HEK293 (cell line): ENCODE measurements around the gene PMM1.
A peak's percentile ranks its signal among the peaks of the same experiment; 100 is the strongest.
"Not testable (repeated sequence)": the region's sequence is repeated elsewhere in the genome, so short reads cannot be mapped to it uniquely, and the experiment has no call there.

Experiments used
- CTCF ChIA-PET: fragments of 350-600 bp; formaldehyde crosslinking; extraction: SDS; loops from one replicate; lab custom pipeline; 2021; ENCODE audit warnings: antibody characterized with exemption; lab: Yijun Ruan, JAX
- POLR2A ChIA-PET: fragments of 300-600 bp; formaldehyde crosslinking; extraction: SDS; loops from one replicate; lab custom pipeline; 2020; ENCODE audit warnings: antibody characterized with exemption, inconsistent platforms; lab: Yijun Ruan, JAX
- H3K27ac ChIP-seq: fragments of 200-500 bp; sonication (Bioruptor generic); 2 replicates; pipeline ENCODE4 v1.5.1; 2014; ENCODE audit warnings: low read depth, low read length, control low read depth, inconsistent platforms; ENCODE audit errors: extremely low read depth
- H3K36me3 ChIP-seq, 2 experiments: fragments of 200-500 bp in 1 of 2; sonication (Bioruptor generic) in 1 of 2; 1 replicate in 1 of 2; 2 replicates in 1 of 2; pipeline ENCODE4 v1.5.1; 2014 to 2017; ENCODE audit warnings: inconsistent platforms in 2 of 2, low read length in 2 of 2; ENCODE audit not compliant: control insufficient read depth in 2 of 2, insufficient read depth in 1 of 2
- H3K4me1 ChIP-seq: fragments of 200-500 bp; sonication (Bioruptor generic); 2 replicates; pipeline ENCODE4 v1.5.1; 2014; ENCODE audit warnings: mild to moderate bottlenecking, low read length, inconsistent platforms; ENCODE audit not compliant: control insufficient read depth, insufficient read depth
- H3K4me3 ChIP-seq: 2 replicates; pipeline ENCODE4 v1.5.1; 2011; ENCODE audit warnings: low read depth, mild to moderate bottlenecking, control low read depth, low read length, moderate library complexity
- H3K9me3 ChIP-seq: fragments of 200-500 bp; sonication (Bioruptor generic); 2 replicates; pipeline ENCODE4 v1.5.1; 2014; ENCODE audit warnings: low read depth, low read length, inconsistent platforms; ENCODE audit not compliant: control insufficient read depth, insufficient read depth
- GLI2 ChIP-seq: fragments of 450-650 bp; formaldehyde crosslinking; IDR thresholded peaks from 2 replicates; pipeline ENCODE4; 2017; ENCODE audit warnings: missing biosample characterization, missing genetic modification characterization, low read depth, borderline replicate concordance
- ZBTB17 ChIP-seq: fragments of 450-650 bp; formaldehyde crosslinking; IDR thresholded peaks from 2 replicates; pipeline ENCODE4 v1.5.1; 2016; ENCODE audit warnings: missing biosample characterization, missing genetic modification characterization
- ZEB2 ChIP-seq: fragments of 450-650 bp; formaldehyde crosslinking; IDR thresholded peaks from 2 replicates; pipeline ENCODE4 v1.5.1; 2016; ENCODE audit warnings: missing biosample characterization, missing genetic modification characterization
- ZNF2 ChIP-seq: fragments of 450-650 bp; formaldehyde crosslinking; IDR thresholded peaks from 2 replicates; pipeline ENCODE4 v1.5.1; 2016; ENCODE audit warnings: missing biosample characterization, missing genetic modification characterization
- ZNF548 ChIP-seq: fragments of 450-650 bp; formaldehyde crosslinking; IDR thresholded peaks from 2 replicates; pipeline ENCODE4 v1.5.1; 2016; ENCODE audit warnings: missing biosample characterization, missing genetic modification characterization
- ZNF837 ChIP-seq: fragments of 450-650 bp; formaldehyde crosslinking; IDR thresholded peaks from 2 replicates; pipeline ENCODE4 v1.5.1; 2016; ENCODE audit warnings: missing biosample characterization, missing genetic modification characterization
- TF ChIP-seq, protein P1 (sequence below): fragments of 450-650 bp; formaldehyde crosslinking; IDR thresholded peaks from 2 replicates; pipeline ENCODE4 v1.5.1; 2016; ENCODE audit warnings: missing biosample characterization, missing genetic modification characterization
- TF ChIP-seq, protein P2 (sequence below): IDR thresholded peaks from 2 replicates; pipeline ENCODE4 v1.6.1; 2011; ENCODE audit warnings: mild to moderate bottlenecking, low read depth, low read length, borderline replicate concordance
- TF ChIP-seq, protein P3 (sequence below): fragments of 450-650 bp; formaldehyde crosslinking; IDR thresholded peaks from 2 replicates; pipeline ENCODE4 v1.5.1; 2016; ENCODE audit warnings: missing biosample characterization, missing genetic modification characterization
- TF ChIP-seq, protein P4 (sequence below): fragments of 450-650 bp; formaldehyde crosslinking; IDR thresholded peaks from 2 replicates; pipeline ENCODE4 v1.5.1; 2016; ENCODE audit warnings: missing biosample characterization, missing genetic modification characterization, borderline replicate concordance
- TF ChIP-seq, protein P5 (sequence below): fragments of 450-650 bp; formaldehyde crosslinking; IDR thresholded peaks from 2 replicates; pipeline ENCODE4 v1.5.1; 2016; ENCODE audit warnings: missing biosample characterization, missing genetic modification characterization

Gene PMM1

DNA sequence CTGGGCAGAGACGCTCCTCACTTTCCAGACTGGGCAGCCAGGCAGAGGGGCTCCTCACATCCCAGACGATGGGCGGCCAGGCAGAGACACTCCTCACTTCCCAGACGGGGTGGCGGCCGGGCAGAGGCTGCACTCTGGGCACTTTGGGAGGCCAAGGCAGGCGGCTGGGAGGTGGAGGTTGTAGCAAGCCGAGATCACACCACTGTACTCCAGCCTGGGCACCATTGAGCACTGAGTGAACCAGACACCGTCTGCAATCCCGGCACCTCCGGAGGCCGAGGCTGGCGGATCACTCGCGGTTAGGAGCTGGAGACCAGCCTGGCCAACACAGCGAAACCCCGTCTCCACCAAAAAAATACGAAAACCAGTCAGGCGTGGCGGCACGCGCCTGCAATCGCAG lies 42.0 kb upstream of the PMM1 start:
- TF ChIP-seq, protein P1, sequence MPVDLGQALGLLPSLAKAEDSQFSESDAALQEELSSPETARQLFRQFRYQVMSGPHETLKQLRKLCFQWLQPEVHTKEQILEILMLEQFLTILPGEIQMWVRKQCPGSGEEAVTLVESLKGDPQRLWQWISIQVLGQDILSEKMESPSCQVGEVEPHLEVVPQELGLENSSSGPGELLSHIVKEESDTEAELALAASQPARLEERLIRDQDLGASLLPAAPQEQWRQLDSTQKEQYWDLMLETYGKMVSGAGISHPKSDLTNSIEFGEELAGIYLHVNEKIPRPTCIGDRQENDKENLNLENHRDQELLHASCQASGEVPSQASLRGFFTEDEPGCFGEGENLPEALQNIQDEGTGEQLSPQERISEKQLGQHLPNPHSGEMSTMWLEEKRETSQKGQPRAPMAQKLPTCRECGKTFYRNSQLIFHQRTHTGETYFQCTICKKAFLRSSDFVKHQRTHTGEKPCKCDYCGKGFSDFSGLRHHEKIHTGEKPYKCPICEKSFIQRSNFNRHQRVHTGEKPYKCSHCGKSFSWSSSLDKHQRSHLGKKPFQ (tag by site-specific recombination): peak; percentile 61; the same call in 1 of the 2 replicates
- peak; percentile 78 for TF ChIP-seq ZNF548 (tag by site-specific recombination)
- H3K9me3 ChIP-seq, H3K27ac ChIP-seq, H3K4me3 ChIP-seq, CTCF ChIA-PET, H3K4me1 ChIP-seq: not testable (repeated sequence)
- peaks cover 74 to 90% of the 10 kb centered on the region in 2 experiments for H3K36me3 ChIP-seq
- POLR2A ChIA-PET: interaction anchor here (2.9 kb wide), 1 partner anchor 10 kb away, joined by 11 read pairs; the partner anchor contains the start of genes DESI1 and XRCC6

DNA sequence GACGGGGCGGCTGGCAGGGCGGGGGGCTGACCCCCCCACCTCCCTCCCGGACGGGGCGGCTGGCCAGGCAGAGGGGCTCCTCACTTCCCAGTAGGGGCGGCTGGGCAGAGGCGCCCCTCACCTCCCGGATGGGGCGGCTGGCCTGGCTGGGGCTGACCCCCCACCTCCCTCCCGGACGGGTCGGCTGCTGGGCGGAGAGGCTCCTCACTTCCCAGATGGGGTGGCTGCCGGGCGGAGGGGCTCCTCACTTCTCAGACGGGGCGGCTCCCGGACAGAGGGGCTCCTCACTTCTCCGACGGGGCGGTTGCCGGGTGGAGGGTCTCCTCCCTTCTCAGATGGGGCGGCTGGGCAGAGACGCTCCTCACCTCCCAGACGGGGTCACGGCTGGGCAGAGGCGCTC lies 41.5 kb upstream of the PMM1 start:
- CTCF ChIA-PET, POLR2A ChIA-PET: not testable (repeated sequence)
- H3K36me3 ChIP-seq: peaks cover 74 to 89% of the 10 kb centered on the region in 2 experiments

DNA sequence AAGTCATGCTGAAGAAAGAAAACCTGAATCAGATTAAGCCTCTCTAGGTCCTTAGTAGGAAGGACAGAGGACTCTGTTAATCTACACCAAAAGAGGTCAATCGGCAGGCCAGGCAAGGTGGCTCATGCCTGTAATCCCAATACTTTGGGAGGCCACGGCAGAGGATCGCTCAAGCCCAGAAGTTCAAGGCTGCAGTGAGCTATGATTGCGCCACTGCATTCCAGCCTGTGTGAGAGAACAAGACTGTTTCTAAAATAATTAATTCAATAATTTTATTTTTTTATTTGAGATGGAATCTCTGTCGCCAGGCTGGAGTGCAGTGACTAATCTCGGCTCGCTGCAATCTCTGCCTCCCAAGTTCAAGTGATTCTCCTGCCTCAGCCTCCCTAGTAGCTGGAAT lies 35.9 kb upstream of the PMM1 start:
- POLR2A ChIA-PET: interaction anchor here (1.2 to 1.8 kb wide), 2 partner anchors 36 to 42 kb away, joined by 3 to 8 read pairs; partner anchors contain the start of gene PMM1
- no peaks in the 10 kb centered on the region for H3K9me3 ChIP-seq
- peaks cover 82% of the 10 kb centered on the region in 2 experiments for H3K36me3 ChIP-seq
- no peak overlapping the region for H3K4me3 ChIP-seq
- no peak overlapping the region for H3K27ac ChIP-seq
- TF ChIP-seq ZBTB17 (tag by site-specific recombination): no peak
- TF ChIP-seq, protein P2, sequence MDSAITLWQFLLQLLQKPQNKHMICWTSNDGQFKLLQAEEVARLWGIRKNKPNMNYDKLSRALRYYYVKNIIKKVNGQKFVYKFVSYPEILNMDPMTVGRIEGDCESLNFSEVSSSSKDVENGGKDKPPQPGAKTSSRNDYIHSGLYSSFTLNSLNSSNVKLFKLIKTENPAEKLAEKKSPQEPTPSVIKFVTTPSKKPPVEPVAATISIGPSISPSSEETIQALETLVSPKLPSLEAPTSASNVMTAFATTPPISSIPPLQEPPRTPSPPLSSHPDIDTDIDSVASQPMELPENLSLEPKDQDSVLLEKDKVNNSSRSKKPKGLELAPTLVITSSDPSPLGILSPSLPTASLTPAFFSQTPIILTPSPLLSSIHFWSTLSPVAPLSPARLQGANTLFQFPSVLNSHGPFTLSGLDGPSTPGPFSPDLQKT: no peak
- no peak for TF ChIP-seq ZEB2 (tag by site-specific recombination)
- TF ChIP-seq, protein P3, sequence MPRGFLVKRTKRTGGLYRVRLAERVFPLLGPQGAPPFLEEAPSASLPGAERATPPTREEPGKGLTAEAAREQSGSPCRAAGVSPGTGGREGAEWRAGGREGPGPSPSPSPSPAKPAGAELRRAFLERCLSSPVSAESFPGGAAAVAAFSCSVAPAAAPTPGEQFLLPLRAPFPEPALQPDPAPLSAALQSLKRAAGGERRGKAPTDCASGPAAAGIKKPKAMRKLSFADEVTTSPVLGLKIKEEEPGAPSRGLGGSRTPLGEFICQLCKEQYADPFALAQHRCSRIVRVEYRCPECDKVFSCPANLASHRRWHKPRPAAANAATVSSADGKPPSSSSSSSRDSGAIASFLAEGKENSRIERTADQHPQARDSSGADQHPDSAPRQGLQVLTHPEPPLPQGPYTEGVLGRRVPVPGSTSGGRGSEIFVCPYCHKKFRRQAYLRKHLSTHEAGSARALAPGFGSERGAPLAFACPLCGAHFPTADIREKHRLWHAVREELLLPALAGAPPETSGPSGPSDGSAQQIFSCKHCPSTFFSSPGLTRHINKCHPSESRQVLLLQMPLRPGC (tag by site-specific recombination): no peak
- TF ChIP-seq, protein P4, sequence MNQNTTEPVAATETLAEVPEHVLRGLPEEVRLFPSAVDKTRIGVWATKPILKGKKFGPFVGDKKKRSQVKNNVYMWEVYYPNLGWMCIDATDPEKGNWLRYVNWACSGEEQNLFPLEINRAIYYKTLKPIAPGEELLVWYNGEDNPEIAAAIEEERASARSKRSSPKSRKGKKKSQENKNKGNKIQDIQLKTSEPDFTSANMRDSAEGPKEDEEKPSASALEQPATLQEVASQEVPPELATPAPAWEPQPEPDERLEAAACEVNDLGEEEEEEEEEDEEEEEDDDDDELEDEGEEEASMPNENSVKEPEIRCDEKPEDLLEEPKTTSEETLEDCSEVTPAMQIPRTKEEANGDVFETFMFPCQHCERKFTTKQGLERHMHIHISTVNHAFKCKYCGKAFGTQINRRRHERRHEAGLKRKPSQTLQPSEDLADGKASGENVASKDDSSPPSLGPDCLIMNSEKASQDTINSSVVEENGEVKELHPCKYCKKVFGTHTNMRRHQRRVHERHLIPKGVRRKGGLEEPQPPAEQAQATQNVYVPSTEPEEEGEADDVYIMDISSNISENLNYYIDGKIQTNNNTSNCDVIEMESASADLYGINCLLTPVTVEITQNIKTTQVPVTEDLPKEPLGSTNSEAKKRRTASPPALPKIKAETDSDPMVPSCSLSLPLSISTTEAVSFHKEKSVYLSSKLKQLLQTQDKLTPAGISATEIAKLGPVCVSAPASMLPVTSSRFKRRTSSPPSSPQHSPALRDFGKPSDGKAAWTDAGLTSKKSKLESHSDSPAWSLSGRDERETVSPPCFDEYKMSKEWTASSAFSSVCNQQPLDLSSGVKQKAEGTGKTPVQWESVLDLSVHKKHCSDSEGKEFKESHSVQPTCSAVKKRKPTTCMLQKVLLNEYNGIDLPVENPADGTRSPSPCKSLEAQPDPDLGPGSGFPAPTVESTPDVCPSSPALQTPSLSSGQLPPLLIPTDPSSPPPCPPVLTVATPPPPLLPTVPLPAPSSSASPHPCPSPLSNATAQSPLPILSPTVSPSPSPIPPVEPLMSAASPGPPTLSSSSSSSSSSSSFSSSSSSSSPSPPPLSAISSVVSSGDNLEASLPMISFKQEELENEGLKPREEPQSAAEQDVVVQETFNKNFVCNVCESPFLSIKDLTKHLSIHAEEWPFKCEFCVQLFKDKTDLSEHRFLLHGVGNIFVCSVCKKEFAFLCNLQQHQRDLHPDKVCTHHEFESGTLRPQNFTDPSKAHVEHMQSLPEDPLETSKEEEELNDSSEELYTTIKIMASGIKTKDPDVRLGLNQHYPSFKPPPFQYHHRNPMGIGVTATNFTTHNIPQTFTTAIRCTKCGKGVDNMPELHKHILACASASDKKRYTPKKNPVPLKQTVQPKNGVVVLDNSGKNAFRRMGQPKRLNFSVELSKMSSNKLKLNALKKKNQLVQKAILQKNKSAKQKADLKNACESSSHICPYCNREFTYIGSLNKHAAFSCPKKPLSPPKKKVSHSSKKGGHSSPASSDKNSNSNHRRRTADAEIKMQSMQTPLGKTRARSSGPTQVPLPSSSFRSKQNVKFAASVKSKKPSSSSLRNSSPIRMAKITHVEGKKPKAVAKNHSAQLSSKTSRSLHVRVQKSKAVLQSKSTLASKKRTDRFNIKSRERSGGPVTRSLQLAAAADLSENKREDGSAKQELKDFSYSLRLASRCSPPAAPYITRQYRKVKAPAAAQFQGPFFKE: no peak
- no peak for TF ChIP-seq ZNF2 (tag by site-specific recombination)
- TF ChIP-seq GLI2: no peak
- TF ChIP-seq, protein P5, sequence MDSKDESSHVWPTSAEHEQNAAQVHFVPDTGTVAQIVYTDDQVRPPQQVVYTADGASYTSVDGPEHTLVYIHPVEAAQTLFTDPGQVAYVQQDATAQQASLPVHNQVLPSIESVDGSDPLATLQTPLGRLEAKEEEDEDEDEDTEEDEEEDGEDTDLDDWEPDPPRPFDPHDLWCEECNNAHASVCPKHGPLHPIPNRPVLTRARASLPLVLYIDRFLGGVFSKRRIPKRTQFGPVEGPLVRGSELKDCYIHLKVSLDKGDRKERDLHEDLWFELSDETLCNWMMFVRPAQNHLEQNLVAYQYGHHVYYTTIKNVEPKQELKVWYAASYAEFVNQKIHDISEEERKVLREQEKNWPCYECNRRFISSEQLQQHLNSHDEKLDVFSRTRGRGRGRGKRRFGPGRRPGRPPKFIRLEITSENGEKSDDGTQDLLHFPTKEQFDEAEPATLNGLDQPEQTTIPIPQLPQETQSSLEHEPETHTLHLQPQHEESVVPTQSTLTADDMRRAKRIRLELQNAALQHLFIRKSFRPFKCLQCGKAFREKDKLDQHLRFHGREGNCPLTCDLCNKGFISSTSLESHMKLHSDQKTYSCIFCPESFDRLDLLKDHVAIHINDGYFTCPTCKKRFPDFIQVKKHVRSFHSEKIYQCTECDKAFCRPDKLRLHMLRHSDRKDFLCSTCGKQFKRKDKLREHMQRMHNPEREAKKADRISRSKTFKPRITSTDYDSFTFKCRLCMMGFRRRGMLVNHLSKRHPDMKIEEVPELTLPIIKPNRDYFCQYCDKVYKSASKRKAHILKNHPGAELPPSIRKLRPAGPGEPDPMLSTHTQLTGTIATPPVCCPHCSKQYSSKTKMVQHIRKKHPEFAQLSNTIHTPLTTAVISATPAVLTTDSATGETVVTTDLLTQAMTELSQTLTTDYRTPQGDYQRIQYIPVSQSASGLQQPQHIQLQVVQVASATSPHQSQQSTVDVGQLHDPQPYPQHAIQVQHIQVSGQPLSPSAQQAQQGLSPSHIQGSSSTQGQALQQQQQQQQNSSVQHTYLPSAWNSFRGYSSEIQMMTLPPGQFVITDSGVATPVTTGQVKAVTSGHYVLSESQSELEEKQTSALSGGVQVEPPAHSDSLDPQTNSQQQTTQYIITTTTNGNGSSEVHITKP (tag by site-specific recombination): no peak
- TF ChIP-seq ZNF837 (tag by site-specific recombination): no peak
- TF ChIP-seq, all 188 proteins: peak for 0
- CTCF ChIA-PET: no interaction called here
- H3K4me1 ChIP-seq: 0 out of 2 replicates have a peak, but pooled peaks cover 3% of the 10 kb centered on the region

More for the DNA sequence above, 41.5 kb upstream of the PMM1 start:
- not testable (repeated sequence) for H3K4me1 ChIP-seq, H3K4me3 ChIP-seq, H3K27ac ChIP-seq, H3K9me3 ChIP-seq
